Endometrium (tissue), 2 donors: ENCODE measurements around the gene ELP2.
"Not testable (repeated sequence)": the region's sequence is repeated elsewhere in the genome, so short reads cannot be mapped to it uniquely, and the experiment has no call there.

Experiments used
- FAIRE-seq: peaks from 2 replicates; lab custom pipeline; 2012; peaks lifted over from hg19 to GRCh38; lab: Jason Lieb, UNC
- donor health status: control.
- donor health status: control.

ELP2 gene

DNA sequence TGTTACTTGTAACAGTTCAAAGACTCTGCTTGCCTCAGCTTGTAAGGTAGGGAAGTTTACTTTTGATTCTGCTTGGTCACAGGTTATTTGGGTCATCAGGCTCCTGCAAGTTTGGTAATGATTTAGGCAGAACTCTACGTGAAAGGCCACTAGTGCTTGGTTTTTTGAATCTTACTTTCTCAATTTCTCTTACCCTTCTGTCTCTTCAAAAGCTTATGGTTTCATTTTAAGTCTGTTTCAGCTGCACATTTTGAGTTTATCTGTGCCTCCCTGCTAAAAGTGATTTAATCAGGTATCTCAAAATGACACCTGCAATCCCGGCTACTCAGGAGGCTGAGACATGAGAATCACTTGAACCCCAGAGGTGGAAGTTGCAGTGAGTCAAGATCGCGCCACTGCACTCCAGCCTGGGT lies 31.3 kb downstream of the ELP2 start:
- FAIRE-seq, result no peak

DNA sequence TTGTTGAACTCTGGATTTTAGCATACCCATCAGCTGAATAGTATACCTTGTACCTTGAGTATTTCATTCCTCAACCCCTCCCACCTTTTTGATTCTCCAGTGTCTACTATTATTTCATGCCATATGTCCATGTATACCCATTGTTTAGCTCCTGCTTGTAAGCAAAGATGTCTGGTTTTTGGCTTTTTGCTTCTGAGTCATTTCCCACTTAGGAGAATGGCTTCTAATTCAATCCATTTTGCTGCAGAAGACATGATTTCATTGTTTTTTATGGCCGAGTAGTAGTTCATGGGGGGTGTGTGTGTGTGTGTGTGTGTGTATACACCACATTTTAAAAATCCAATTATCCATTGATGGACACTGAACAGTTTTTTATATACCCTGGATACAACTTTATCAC lies 33.3 kb downstream of the ELP2 start:
- FAIRE-seq, result no peak

DNA sequence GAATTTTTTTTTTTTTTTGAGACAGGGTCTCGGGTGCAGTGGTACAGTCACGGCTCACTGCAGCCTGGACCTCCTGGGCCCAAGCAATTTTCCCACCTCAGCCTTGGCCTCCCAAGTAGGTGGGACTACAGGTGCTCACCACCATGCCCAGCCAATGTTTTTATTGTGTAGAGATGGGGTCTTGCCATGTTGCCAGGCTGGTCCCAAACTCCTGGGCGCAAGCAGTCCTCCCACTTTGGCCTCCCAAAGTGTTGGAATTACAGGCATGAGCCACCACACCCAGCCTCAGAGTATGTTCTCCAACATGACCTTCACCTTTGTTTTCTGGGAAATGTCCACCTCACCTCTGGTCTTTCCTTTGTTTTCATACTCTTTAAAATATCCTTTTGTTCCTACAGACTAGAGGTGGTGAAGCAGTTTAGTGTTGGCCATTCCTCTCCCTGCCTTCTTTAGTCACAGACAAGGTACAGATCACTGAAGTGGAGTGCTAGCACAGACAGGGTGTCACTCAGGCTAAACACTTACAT lies 38.1 kb downstream of the ELP2 start:
- no peak for FAIRE-seq

DNA sequence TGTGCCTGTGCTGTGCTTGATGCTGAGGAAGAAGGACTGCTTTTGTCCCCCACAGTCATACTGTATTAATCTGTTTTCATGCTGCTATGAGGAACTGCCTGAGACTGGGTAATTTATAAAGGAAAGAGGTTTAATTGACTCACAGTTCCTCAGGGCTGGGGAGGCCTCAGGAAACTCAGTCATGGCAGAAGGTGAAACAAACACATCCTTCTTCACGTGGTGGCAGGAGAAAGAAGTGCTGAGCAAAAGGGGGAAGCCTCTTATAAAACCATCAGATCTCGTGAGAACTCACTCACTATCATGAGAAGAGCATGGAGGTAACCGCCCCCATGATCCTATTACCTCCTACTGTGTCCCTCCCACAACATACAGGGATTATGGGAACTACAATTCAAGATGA lies 38.6 kb downstream of the ELP2 start:
- not testable (repeated sequence) for FAIRE-seq

DNA sequence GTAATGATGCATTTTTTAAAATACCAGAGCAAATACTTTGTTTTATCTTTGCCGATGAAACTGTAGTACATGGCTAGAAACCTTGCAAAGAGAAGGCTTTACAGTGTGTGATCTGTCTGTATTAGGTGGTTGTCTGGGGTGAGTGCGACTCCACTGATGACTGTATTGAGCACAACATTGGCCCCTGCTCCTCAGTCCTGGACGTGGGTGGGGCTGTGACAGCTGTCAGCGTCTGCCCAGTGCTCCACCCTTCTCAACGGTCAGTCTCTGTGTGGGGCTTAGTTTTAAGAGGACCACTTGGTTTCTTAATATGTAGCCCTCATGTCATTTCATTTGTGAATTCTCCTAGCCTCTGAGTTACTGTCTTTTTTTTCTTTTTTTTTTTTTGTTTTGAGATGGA lies 40.2 kb downstream of the ELP2 start:
- FAIRE-seq, result no peak

DNA sequence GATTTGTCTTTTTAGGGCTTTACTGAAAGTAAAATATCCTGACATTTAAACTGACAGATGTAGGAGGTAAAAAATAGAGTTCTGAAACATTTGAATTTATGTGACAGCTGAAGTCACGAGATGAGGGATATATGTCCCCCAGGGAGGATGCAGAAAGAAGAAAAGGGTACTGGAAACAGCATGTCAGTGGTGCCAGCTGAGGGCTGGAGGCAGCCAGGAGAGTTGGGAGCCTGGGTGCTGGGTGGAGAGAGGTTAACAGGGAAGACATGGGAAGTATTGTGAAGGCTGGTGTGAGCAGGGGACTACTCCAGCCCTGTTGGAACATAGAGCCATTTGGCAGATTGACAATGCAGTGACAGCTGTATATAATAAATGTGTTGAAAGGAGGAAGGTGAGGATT lies 45.8 kb downstream of the ELP2 start:
- no peak for FAIRE-seq

DNA sequence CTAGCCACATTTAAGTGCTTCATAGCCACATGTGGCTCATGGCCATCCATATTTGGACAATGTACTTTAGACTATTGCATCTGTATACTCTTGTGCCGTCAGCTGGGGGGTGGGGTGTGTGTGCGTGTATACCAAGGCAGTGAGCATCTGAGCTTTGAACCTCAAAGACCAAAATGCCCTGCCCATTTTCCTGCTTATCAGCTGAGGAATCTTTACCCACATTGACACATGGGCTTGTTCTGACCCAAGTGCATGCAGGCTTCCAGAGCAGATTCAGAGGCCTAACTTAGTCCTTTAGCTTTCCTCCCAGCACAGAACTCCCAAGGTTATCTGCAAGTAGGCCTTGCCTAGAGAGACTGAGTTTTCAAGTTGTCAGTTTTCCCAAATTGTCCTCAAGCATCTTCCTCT lies 46.5 kb downstream of the ELP2 start:
- no peak for FAIRE-seq

DNA sequence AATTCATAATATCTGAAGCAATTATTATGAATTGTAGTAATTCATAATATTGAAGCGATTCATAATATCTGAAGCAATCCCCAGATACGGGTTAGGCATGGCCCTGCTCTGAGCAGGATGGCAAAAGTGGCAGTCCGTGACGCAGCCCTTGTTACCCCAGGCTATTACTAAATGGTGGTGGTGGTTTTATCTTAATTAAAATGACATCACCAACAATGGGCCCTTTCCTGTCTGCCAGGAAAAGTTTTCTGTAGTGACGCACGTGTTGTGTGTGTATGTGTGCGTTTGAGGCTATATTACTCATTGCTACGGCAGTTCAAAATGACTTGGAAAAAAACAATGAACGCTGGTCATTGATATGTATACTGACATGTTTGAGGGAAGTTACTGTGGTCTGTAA lies 47.0 kb downstream of the ELP2 start:
- no peak for FAIRE-seq

DNA sequence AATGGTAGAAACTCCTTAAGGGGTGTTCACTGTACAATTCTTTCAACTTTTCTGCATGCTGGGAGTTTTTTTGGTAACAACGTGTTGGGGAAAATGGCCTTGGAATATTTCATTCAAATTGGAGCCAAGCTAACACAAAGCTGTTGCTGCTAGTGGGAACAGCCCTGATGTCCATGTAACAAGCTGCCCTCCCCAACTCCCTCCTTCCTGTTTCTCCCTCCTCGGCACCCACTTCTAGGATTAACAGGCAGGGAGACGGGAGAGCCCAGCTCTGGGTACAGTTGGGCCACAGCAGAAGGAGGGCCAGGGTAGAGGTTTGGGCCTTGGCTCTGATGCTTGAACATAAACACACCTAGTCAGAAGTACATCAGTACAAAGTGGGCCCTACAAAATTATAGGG lies 48.2 kb downstream of the ELP2 start:
- no peak for FAIRE-seq

DNA sequence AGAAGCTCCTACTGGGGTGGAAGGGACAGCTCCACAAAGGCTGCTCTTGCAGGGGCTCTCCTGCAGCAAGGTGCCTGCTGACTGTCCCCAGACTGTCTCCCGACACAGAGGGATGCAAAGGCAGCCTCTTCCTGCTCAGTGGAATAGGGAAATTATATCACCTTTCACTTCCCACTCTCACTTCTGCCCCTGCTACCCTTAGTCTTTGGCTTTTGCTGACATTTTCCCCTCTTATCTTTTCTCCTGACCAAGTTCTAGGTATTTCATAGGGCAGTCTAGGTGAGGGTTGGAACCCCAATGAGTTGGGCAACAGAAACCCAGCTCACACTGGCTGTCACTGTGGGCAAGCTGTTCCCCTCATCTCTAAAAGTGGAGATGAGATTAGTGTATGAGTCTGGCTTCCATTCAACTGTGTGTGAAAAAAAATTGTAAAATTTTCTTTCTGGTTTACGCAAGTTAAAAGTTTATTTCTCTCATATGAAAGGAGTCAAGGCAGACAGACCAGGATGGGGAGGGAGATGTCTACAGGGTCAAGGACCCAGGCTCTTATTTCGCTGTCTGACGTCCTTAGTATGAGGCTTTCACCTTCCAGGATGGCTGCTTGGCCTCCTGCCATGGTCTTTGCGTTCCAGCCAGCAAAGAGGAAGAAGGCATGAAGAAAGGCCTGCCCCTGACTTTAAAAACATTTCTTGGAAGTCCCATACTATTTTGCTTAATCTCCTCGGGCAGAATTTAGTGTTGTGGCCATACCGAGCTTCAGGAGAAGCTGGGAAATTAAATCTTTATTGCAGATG lies 50.1 kb downstream of the ELP2 start:
- no peak for FAIRE-seq

DNA sequence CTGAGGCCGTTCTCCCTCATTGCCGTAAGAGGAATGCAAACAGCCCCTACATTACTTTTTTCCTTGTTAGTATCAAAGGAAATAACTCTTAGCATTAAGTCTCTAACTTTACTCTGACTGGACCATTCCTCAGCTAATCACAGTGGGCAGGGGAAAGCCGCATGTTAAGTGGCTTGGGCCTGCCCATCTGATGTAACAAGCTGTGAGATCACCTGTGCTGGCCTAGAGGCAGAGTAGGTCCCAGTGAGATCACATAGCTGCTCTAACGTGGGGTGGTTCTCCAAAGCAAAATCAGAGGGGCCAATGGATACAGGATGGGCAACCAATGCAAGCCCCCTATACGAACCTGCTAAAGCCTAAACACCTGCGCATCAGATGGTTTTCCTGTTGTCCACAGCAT lies 51.7 kb downstream of the ELP2 start:
- no peak for FAIRE-seq

DNA sequence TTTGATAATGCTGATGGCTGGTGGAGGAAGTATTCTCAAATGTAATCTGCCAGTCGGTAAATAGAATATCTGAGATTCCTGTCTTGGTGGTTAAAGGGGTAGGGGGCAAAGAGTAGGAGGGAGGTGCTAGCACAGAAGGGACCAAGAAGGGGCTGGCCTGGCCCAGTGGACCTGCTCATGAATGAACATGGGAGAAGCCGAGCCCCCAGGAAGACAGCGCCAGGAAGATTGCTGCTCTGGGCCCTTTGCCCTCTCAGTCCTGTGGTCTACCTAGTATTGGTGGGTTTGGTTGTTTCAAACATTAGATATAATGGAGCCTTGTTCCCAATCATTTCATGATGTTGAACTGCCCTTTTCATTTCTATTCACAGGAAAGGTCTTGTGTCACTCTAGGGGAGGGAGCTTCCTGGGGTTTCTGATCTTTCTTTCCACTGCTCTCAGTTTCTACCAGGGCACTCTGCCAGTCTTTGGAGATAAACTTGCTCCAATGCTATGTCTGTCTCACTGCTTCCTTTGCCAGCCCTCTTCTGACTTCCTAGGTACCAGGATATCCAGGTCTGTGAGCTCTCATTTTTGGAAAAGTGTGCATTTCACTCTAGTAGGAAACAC lies 52.3 kb downstream of the ELP2 start:
- no peak for FAIRE-seq

DNA sequence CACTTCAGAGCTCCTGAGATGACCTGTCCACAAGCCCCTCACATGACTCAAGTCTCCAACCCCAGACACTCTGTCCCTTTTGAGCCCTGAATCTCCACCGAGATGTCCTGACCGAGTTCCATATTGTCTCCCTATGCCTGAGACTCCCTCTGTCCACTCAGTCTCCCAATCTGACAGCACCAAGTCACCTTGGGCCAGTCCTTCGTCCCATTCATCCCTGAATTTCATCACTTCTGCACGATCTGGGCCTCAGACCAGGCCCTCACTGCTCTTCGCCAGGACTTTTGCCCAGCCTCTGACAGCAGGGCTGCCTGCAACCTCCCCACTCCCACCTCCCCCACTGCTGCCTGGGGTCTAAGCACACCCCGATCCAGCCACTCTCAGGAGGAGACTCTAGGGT lies 53.3 kb downstream of the ELP2 start:
- FAIRE-seq, result no peak

DNA sequence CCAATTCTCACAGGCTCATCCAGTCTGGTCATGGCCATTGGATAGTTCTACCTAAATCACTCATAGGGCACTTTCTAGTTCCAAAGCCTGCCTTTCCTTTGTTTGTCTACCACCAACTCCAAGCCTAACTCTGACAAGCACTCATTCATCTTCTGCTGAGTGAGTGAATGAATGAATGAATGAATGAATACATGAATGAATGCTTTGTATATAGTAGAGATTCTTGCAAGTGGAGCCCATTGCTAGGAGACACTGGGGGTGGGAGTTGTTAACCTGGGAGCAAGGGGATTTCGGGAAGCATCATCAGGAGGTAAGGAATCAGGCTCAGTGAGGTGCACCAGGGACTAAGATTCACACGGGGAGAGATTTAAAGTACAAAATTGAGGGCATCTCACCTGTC lies 54.3 kb downstream of the ELP2 start:
- FAIRE-seq, result no peak

DNA sequence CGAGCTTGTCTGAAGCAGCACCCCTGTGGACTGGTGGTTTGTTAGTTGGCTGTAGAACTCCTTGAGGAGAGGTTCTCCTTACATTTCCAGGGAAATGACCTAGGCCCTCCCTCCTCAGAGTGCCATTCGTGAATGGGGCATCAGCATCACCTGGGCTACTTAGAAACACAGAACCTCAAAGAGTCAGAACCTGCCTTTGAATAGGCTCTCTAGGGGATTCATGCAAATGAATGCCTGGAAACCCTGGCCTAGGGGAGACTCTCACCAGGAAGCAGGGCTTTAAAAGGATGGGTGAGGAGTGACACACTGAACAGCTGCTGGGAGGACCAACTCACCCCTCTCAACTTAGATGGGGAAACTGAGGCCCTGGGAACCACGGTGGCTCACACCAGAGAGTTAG lies 55.5 kb downstream of the ELP2 start:
- FAIRE-seq, result no peak

DNA sequence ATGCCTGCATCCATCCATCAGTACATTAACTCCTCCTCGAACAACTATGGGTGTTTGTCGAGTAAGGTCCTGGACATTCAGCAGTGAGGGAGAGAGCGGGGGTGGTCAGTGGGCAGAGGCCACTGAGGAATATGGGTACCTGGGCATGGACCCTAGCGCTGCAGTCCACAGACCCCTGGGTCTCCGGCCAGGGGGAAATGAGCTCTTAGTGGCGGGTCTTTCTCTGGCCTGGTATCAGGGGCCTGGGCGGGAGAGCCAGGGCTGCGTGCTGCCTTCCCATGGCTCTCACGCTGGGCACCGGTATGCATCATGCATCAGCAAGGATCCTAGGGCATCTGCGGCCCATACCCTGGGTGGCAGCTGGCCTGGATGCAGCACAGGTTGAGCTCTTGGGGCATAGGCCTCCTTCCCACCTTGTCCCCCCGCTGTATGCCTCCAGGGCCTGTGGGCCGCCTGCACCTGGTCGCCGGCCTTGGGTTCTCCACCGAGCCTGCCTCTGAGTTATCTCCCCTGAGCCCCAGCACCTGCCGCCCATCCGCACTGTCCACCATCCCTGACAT lies 56.3 kb downstream of the ELP2 start:
- FAIRE-seq, result no peak

DNA sequence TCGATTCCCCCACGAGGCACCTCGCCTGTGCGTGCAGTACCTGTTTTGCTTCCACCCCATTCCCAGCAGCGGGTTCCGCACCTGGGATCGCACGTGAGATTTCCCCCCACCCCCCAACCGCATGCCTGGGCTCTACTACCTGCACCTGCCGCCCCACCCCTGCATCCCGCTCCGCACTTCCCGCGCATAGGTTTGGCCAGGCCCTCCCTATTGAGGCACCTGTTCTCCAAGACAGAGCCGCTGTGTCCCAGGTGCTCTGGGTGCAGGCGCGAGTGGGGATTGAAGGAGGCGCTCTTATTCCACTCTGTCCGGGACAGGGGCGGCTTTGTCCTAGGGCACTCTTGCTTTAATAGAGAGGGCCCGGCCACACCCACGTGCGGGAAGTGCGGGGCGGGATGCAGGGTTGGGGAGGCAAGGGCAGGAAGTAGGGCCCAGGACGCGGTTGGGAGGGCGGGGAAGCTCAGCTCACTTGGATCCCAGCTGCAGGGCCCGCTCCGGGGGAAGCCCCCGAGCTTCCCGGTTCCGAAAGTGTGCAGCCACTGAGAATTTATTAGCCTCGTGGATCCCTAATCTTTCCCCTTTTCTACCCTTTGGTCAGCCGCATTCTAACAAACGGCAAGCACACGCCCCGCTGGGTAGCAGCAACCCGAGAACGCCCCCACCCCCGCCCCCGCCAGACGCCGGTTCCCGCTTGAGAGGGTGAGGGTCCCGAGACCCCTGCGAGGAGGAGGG lies 56.9 kb downstream of the ELP2 start:
- FAIRE-seq, result no peak

DNA sequence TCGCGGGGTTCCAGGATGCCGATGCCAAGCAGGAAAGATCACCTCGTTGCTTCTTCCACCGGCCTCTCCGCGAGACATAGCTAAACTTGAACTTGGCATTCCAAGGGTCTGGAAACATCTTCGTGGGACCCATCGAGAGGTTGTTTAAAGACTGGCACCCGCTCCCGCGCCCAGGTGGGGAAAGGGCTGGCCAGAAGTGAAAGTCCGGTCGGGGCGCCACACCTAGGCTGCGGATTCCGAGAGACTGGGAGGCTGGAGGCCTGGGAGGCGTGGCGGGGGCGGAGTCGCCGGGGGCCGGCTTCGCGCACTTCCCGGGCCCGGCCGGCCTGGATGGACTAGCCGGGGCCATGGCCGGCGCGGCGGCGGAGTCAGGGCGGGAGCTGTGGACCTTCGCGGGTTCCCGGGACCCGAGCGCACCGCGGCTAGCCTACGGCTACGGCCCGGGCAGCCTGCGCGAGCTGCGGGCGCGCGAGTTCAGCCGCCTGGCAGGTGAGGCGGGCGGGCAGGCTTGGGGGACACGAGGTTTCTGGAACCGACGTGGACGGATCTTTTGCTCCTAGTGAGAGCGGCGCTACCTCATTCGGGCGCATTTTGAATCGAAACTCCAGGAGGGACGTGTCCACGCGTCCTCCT lies 57.6 kb downstream of the ELP2 start, which contains the start of gene MOCOS:
Gene MOCOS (plus strand): TSS at position 305 of the 633 bp plus-strand sequence. CDS start 43 bp downstream, at position 348.
- no peak for FAIRE-seq

DNA sequence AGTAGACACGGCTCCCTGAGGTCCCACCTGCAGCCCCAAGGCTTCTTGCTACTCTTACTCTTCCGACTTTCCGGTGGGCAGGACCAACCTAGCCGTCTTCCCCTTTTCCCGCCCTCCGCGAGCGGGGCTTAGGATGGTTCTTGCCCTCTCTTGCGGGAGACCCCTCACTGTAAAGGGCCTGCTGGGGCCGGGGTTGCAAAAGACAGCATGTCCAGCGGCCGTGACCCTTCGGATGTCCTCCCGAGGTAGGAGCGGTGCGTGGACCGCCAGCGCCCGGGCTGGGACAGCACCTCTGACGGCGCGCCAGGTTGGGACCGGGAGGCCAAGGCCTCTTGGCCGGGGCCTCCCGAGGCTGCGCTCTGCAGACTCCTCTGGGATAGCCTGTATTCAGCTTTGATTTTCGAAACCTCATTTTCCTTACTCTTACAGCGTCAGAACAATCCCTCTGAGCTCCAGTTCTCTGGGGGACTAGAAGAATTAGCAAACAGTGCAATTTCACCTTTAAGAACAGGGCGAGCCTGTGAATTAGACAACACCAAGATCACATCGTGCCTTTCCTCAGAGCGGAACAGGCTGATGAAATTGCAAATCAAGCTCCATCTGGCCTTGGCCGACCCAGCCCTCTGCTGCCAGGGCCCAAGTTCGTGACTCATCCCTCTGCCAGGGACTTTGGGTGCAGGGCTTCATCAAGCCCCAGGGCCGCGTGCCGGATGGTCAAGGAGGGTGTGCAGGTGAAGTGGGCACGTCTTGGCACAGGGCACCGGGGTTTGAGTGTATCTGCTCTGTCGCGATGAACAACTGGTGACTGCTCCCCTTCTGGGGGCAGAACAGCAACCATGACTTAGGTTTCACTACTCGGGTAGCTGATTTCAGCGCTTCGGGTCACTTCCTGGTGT lies 58.4 kb downstream of the ELP2 start:
- no peak for FAIRE-seq

DNA sequence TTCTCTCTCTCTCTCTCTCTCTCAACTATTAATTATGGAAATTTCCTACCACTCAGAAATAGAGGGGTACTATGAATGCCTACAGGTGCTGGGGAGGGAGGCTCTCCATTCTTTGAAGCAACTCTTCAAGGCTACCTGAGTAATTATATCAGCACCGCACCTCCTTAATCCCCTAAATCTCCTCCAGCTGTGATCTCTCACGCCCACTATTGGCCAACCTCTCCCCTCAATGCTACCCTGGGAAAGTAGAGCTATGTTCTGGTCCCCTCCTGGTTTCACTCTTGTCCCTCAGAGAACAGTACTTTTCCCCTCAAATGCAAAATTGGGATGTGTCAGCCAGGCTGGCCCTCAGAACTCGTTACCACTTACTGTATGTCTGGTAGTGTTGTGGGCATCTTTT lies 59.2 kb downstream of the ELP2 start:
- no peak for FAIRE-seq

DNA sequence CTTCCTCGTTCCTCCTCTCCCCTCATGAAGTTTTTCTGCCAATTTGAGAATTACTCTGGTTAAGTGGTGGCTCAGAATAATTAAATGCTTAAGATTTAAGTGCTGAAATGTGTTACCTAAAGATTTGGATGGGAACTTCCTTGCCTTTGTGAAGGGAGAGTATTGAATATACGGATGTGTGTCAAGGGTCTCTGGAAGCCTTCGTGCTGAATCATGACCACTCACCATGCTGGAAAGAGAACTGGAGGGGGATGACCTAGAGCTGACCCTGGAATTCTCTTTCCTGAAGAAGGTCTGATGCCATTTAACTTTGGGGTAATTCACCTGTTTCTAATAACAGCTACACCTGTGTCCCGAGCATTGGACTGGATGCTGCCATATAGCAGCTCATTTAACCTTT lies 59.8 kb downstream of the ELP2 start:
- FAIRE-seq, result no peak
